Measurements from ENCODE around the gene DCD. TPM values are rescaled to one million over a fixed set of nuclear protein-coding genes. Genes with fewer than 3 reads are reported as not detected.
A peak's percentile ranks its signal among the peaks of the same experiment; 100 is the strongest.

DCD gene
- total and polyA plus RNA-seq, 9 donors: not detected

- WGBS, 3 donors: 89 to 91% (median 89%) methylated on average over 4 of the region's 4 CpGs
- DNase-seq: no peak
- no peaks in the 10 kb centered on the region for H3K27me3 ChIP-seq
- intact Hi-C loops (cut with DNase I): no loop called here
- no peaks in the 10 kb centered on the region for H3K36me3 ChIP-seq
- H3K4me3 ChIP-seq: no peak overlapping the region
- H3K9me3 ChIP-seq: no peaks in the 10 kb centered on the region
- TF ChIP-seq CTCF (IDR thresholded peaks at IDR 0.05): no peak
- TF ChIP-seq EP300 (IDR thresholded peaks at IDR 0.05): no peak
- no peak for TF ChIP-seq POLR2A (IDR thresholded peaks at IDR 0.05)
- no peaks in the 10 kb centered on the region for H3K4me1 ChIP-seq (ENCODE audit: insufficient read depth)
- H3K27ac ChIP-seq: no peak overlapping the region
These were observed 43.7 kb downstream of the DCD start for GRCh38 chr12:54604436-54604835.

GRCh38 chr12:54603872-54604271 is 44.3 kb downstream of the DCD start:
- Histone ChIP-seq H3K4me3 (no peak overlapping the region), H3K36me3 (no peaks in the 10 kb centered on the region), H3K27me3 (no peaks in the 10 kb centered on the region), H3K4me1 (ENCODE audit: insufficient read depth) (no peaks in the 10 kb centered on the region), H3K27ac (no peak overlapping the region), H3K9me3 (no peaks in the 10 kb centered on the region)
- intact Hi-C loops (cut with DNase I): no loop called here
- TF ChIP-seq CTCF (IDR thresholded peaks at IDR 0.05) (no peak), EP300 (IDR thresholded peaks at IDR 0.05) (no peak), POLR2A (IDR thresholded peaks at IDR 0.05) (no peak)
- no peak for DNase-seq
- 71 to 81% (median 75%) methylated on average over 5 of the region's 5 CpGs for WGBS, 3 donors

GRCh38 chr12:54603173-54603814 is 44.9 kb downstream of the DCD start:
- peak; percentile 46 to 70 (median 60) for DNase-seq
- intact Hi-C loops (cut with DNase I): no loop called here
- H3K4me1 ChIP-seq (ENCODE audit: insufficient read depth): no peaks in the 10 kb centered on the region

GRCh38 chr12:54602661-54603060 is 45.5 kb downstream of the DCD start:
- DNase-seq: no peak
- 47 to 52% (median 51%) methylated on average over 2 of the region's 2 CpGs for WGBS, 3 donors
- no peaks in the 10 kb centered on the region for H3K36me3 ChIP-seq
- intact Hi-C loops (cut with DNase I): no loop called here
- no peak overlapping the region for H3K27ac ChIP-seq
- H3K4me1 ChIP-seq (ENCODE audit: insufficient read depth): no peaks in the 10 kb centered on the region
- no peaks in the 10 kb centered on the region for H3K27me3 ChIP-seq
- H3K4me3 ChIP-seq: no peak overlapping the region
- H3K9me3 ChIP-seq: no peaks in the 10 kb centered on the region
- TF ChIP-seq POLR2A (IDR thresholded peaks at IDR 0.05): no peak
- TF ChIP-seq EP300 (IDR thresholded peaks at IDR 0.05): no peak
- no peak for TF ChIP-seq CTCF (IDR thresholded peaks at IDR 0.05)

More at GRCh38 chr12:54603173-54603814, 44.9 kb downstream of the DCD start:
- H3K27ac ChIP-seq: no peak overlapping the region
- H3K27me3 ChIP-seq: no peaks in the 10 kb centered on the region
- no peaks in the 10 kb centered on the region for H3K9me3 ChIP-seq
- H3K4me3 ChIP-seq: no peak overlapping the region
- H3K36me3 ChIP-seq: no peaks in the 10 kb centered on the region
- 18 to 20% (median 19%) methylated on average over 8 of the region's 8 CpGs for WGBS, 3 donors
- TF ChIP-seq CTCF (IDR thresholded peaks at IDR 0.05) (peak in 2 of 3 donors; percentile 61 to 65), POLR2A (IDR thresholded peaks at IDR 0.05) (no peak)
